Peyer's patch (tissue), 4 donors: ENCODE data around the gene CTNNA1. TPM values are rescaled to one million over a fixed set of nuclear protein-coding genes. Genes with fewer than 3 reads are reported as not detected.
A peak's percentile ranks its signal among the peaks of the same experiment; 100 is the strongest.

Experiments
- DNase-seq, 3 donors: peaks; one replicate each; pipeline ENCODE4 v3.0.0-alpha.2; 2017 to 2019
- H3K27ac ChIP-seq, 4 donors: fragments of 200-600 bp; sonication (generic); one replicate each; pipeline ENCODE4 v1.5.1; 2016 to 2019
- H3K27me3 ChIP-seq, 2 donors: fragments of 200-600 bp; sonication (generic); one replicate each; pipeline ENCODE4 v1.5.1; 2019
- H3K36me3 ChIP-seq, 3 donors: fragments of 200-600 bp; sonication (generic); one replicate each; pipeline ENCODE4 v1.5.1; 2016 to 2019
- H3K4me1 ChIP-seq, 4 donors: fragments of 200-600 bp; sonication (generic); one replicate each; pipeline ENCODE4 v1.5.1; 2016 to 2019
- H3K4me3 ChIP-seq, 4 donors: fragments of 200-600 bp; sonication (generic); 1 replicate in 3 of 4; 2 replicates in 1 of 4; pipeline ENCODE4 v1.5.1; 2016 to 2019; ENCODE audit warnings: mild to moderate bottlenecking in 1 of 4
- H3K9me3 ChIP-seq, 4 donors: fragments of 200-600 bp; sonication (generic); one replicate each; pipeline ENCODE4 v1.5.1; 2016 to 2019; ENCODE audit warnings: mild to moderate bottlenecking in 1 of 4
- POLR2A ChIP-seq, 2 donors: fragments of 450-650 bp; IDR thresholded peaks; one replicate each; pipeline ENCODE4 v1.5.1; 2017; ENCODE audit warnings: antibody characterized with exemption in 2 of 2, mild to moderate bottlenecking in 2 of 2, moderate library complexity in 2 of 2
- total RNA-seq, 4 donors: library from RNA; depleted of rRNA; stranded (reverse); fragments of >200 nt; gene quantifications; one replicate each; pipeline ENCODE4 v1.1.0, GENCODE V29; 2016
- TF ChIP-seq, protein P1 (sequence below), 6 experiments: fragments of 450-650 bp in 4 of 6; fragments of 200-600 bp in 2 of 6; sonication (generic) in 1 of 6; IDR thresholded peaks; one replicate each; pipeline ENCODE4 v1.5.1; 2017 to 2019; ENCODE audit warnings: antibody characterized with exemption in 6 of 6, mild to moderate bottlenecking in 3 of 6, moderate library complexity in 1 of 6

Gene CTNNA1
- total RNA-seq, 4 donors from 2014 or later = 351 to 516 (median 369) TPM

DNA sequence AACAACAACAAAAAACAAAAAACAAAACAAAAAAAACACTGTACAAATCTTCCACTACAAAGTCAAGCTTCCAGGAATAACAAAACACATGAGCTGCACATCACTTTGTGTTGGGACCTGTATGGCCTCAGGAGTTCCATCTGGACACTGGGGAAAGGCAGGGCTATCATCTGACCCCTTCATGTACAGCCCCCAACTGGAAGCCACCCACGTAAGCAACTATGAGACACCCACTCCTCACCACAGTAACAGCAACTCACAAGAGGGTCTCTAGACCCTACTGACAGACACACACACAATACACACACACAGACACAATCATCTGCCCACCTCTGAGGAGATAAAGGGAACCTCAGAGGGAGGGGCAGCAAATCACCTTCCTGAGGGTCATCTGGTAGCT is 203.6 kb downstream of the CTNNA1 start:
- no peak overlapping the region for H3K27ac ChIP-seq
- TF ChIP-seq, protein P1, sequence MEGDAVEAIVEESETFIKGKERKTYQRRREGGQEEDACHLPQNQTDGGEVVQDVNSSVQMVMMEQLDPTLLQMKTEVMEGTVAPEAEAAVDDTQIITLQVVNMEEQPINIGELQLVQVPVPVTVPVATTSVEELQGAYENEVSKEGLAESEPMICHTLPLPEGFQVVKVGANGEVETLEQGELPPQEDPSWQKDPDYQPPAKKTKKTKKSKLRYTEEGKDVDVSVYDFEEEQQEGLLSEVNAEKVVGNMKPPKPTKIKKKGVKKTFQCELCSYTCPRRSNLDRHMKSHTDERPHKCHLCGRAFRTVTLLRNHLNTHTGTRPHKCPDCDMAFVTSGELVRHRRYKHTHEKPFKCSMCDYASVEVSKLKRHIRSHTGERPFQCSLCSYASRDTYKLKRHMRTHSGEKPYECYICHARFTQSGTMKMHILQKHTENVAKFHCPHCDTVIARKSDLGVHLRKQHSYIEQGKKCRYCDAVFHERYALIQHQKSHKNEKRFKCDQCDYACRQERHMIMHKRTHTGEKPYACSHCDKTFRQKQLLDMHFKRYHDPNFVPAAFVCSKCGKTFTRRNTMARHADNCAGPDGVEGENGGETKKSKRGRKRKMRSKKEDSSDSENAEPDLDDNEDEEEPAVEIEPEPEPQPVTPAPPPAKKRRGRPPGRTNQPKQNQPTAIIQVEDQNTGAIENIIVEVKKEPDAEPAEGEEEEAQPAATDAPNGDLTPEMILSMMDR (IDR thresholded peaks at IDR 0.05) = no peak
- no peak for TF ChIP-seq POLR2A (IDR thresholded peaks at IDR 0.05)
- H3K4me3 ChIP-seq = no peak overlapping the region
- no peak for DNase-seq
- H3K4me1 ChIP-seq = peaks cover 0 to 39% (median 9%) of the 10 kb centered on the region in 4 donors
- H3K27me3 ChIP-seq = no peaks in the 10 kb centered on the region
- H3K9me3 ChIP-seq = no peaks in the 10 kb centered on the region
- H3K36me3 ChIP-seq = no peaks in the 10 kb centered on the region

DNA sequence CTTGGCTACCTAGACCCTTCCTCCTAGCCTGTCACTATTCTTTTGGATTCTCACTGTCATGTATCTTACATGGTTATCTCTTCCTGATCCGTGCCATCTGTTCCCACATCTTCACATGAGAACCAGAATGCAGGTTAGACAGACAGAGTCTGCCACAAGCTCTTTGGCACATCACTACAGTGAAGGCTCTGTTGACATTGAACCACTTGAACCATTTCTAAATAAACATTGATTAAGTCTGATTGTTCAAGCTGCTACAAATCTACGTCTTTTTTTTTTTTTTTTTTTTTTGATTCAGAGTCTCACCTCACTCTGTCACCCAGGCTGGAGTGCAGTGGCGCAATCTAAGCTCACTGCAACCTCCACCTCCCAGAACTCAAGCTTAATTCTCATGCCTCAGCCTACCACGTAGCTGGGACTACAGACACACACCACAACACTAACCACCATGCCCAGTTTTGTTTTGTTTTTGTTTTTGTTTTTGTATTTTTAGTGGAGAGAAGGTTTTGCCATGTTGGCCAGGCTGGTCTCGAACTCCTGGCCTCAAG is 207.0 kb downstream of the CTNNA1 start:
- peak in 1 of 3 donors; percentile 4 for DNase-seq
- H3K4me3 ChIP-seq = no peak overlapping the region
- no peak overlapping the region for H3K27ac ChIP-seq
- no peaks in the 10 kb centered on the region for H3K36me3 ChIP-seq
- H3K4me1 ChIP-seq = peaks cover 0 to 11% (median 0%) of the 10 kb centered on the region in 4 donors
- H3K27me3 ChIP-seq = no peaks in the 10 kb centered on the region
- no peaks in the 10 kb centered on the region for H3K9me3 ChIP-seq
- no peak for TF ChIP-seq POLR2A (IDR thresholded peaks at IDR 0.05)
- TF ChIP-seq, protein P1 (IDR thresholded peaks at IDR 0.05) = no peak

DNA sequence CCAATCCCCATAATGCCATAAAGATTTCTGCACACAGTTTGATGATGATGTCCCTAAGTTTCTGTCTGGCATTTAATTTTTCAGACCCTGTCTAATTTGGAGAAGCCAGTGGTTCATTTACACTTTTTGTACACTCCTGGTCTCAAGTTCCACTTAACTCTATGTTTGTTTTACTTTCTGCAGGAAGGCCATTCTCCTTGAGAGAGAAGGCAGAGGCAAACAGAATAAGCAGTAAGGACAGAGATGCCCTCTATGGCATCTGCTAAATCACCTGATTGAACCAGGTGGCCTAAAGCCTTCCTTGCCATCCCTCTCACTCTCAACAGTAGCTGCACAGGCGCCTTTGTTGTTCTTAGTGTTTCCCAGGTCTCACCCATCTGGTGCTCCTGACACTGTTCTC is 208.0 kb downstream of the CTNNA1 start:
- Histone ChIP-seq H3K27me3 (no peaks in the 10 kb centered on the region), H3K27ac (no peak overlapping the region)

DNA sequence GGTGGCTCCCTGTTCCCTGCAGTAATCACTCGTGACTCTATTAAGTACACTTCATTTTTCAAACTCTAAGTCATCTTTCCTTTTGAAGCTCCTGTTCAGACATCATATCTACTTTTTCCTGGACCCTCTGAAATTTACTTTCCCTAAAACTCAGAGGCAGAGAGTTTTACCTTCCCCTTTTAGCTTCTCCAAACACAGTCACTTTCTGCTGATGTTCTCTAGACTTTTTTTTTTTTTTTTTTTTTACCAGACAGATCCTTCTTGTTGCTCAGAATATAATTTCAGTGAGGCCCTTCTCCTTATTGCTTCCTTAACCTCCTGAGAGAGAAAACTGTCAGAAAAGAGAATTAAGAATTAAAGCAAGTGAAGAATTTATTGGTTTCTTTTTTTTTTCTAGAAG is 208.5 kb downstream of the CTNNA1 start:
- Histone ChIP-seq H3K27me3 (no peaks in the 10 kb centered on the region), H3K9me3 (no peaks in the 10 kb centered on the region), H3K4me3 (no peak overlapping the region), H3K4me1 (peaks cover 0 to 15% (median 0%) of the 10 kb centered on the region in 4 donors), H3K27ac (no peak overlapping the region), H3K36me3 (no peaks in the 10 kb centered on the region)
- DNase-seq = no peak
- TF ChIP-seq, protein P1 (IDR thresholded peaks at IDR 0.05) = no peak
- TF ChIP-seq POLR2A (IDR thresholded peaks at IDR 0.05) = no peak

More for the DNA sequence above, 208.0 kb downstream of the CTNNA1 start:
- Histone ChIP-seq H3K36me3 (no peaks in the 10 kb centered on the region), H3K4me1 (peaks cover 0 to 10% (median 0%) of the 10 kb centered on the region in 4 donors), H3K4me3 (no peak overlapping the region), H3K9me3 (no peaks in the 10 kb centered on the region)
- no peak for TF ChIP-seq POLR2A (IDR thresholded peaks at IDR 0.05)
- TF ChIP-seq, protein P1 (IDR thresholded peaks at IDR 0.05) = no peak
- DNase-seq = no peak

DNA sequence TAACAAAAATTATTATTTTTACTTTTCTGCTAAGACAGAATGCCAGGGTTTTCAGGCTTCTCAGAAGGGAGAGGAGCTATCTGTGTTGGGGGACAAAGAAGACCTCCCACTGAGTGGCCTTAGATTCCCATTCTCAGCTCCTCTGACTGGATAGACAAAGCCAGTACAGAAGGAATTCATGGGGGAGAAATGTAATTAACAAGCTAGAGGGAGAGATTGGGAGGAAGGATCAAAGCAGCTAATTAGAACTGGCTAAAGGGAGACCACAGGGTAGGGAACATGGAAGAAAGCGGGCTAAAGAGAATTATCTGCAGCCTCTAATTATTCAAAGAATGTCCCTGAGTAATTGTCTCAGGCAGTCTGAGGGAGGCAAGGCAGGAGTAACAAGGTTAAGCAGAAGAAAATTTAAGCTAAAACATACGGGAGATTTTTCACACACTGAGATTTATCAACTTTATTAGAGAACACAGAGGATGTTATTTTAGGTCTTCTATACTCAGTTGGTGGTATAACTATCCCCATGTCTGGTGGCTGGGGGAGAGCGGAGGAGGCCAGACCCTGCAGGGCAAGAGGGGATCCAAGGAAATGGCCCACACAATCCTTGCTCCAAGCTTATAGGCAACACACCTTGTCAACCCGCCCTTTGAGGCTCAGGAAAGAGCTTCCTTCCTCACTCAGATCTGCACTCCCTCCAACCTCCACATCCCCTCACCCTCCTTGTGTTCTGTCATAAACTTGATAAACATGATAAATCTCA is 209.6 kb downstream of the CTNNA1 start:
- no peak overlapping the region for H3K27ac ChIP-seq
- H3K4me3 ChIP-seq = no peak overlapping the region
- no peaks in the 10 kb centered on the region for H3K27me3 ChIP-seq
- no peak for DNase-seq
- no peaks in the 10 kb centered on the region for H3K9me3 ChIP-seq
- H3K4me1 ChIP-seq = peaks cover 0 to 26% (median 0%) of the 10 kb centered on the region in 4 donors
- TF ChIP-seq, protein P1 (IDR thresholded peaks at IDR 0.05) = no peak
- no peak for TF ChIP-seq POLR2A (IDR thresholded peaks at IDR 0.05)
- H3K36me3 ChIP-seq = no peaks in the 10 kb centered on the region
